MV-4-11 (cell line): ENCODE measurements around the gene CACNB2.

ENCODE experiments used
- DNase-seq: peaks from one replicate; lab custom pipeline; 2025; lab: John Stamatoyannopoulos, UW

The CACNB2 gene

DNA sequence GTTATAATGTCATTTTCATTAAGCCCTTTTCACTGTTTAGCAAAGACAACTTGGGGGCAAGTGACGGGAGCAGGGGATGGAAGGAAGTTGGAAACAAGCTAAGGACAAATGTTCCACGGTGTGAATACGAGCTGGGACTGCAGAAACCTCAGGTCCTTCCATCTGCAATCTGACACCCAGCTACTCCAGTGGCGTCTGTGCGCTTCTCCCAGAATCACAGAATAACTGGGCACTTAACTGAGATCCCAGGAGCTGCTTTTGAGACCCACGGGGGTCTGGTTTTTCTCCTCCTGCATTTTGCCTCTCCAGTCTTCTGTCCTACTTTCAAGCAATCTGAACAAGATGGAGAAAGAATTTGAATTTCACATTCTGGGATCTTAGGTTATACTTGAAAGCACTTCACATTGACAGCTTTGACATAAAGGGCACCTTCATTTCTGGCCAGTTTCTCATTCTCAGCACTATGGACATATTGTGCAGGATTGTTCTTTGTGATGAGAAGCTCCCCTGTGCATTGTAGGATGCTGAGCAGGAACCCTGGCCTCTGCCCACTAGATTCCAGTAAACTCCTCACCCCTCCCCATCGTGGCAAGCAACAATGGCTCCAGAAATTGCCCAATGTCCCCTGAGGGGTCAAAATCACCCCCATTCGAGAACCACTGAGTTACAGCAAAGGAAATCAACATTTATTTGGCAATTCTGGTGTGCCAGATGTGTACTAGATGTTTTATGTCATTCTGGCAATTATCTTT, 194.1 kb downstream of the CACNB2 start:
- no peak for DNase-seq

GRCh38 chr10:18340496-18341051, 200.3 kb downstream of the CACNB2 start:
- DNase-seq: no peak

DNA sequence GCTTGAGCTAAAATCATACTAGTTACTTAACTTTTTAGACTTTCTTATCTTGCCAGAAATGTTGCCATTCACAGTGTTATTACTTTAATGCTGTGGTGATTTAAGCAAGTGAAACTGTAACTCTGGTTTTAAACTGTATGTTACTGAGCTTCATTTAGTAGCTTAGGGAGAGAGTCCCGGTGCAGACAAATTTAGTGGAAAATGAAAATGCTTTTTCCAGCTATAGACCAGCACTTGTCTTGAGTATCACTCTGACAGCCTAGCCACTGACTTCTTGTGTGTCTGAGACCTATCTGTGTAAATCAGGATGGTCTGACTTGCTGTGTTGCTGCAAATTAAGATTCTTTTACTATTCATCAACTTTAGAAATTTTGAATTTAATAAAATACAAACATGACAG, 200.8 kb downstream of the CACNB2 start:
- DNase-seq: no peak

GRCh38 chr10:18343573-18343972, 203.3 kb downstream of the CACNB2 start:
- DNase-seq: no peak

DNA sequence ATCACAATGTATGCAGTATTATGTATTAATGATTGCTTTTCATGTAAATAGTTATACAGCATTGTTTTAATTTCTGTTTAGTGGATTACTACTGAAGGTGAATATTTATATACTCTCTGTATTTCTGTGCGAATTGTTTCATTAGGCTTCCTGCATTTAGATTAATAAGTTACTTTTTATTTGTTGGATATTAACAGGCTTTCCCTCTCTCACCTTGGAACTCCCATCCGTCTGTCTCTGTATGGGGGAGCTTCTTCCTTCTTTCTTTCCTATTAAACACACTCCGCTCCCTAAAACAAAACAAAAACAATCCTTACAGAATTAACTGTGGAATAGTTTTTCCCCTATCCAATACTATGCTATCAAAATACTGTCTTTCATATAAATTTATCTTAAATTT, 205.1 kb downstream of the CACNB2 start:
- no peak for DNase-seq

- DNase-seq: no peak
Measured at GRCh38 chr10:18350340-18350739, 210.1 kb downstream of the CACNB2 start.

GRCh38 chr10:18351421-18351820, 211.2 kb downstream of the CACNB2 start:
- no peak for DNase-seq

DNA sequence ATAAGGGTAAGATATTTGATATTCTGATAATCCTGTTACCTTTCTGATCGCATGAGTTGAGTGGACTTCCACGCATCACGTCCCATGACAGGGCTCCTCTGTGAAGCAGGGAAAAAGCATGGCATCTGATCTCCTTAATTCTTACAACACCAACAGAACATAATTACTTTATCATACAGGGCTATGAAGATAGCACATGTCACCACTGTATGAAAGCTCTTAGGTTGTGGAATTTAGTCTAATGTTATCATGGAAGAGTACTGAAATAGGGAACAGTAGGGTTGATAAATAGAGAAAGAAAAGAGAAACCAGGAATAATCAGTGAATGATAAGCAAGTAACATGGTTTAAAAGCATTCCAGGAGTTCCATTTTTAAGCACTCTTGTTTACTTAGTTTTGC, 212.0 kb downstream of the CACNB2 start:
- no peak for DNase-seq

- DNase-seq: no peak
Measured at GRCh38 chr10:18359812-18360211, 219.6 kb downstream of the CACNB2 start.

GRCh38 chr10:18362892-18363291, 222.7 kb downstream of the CACNB2 start:
- DNase-seq: no peak

DNA sequence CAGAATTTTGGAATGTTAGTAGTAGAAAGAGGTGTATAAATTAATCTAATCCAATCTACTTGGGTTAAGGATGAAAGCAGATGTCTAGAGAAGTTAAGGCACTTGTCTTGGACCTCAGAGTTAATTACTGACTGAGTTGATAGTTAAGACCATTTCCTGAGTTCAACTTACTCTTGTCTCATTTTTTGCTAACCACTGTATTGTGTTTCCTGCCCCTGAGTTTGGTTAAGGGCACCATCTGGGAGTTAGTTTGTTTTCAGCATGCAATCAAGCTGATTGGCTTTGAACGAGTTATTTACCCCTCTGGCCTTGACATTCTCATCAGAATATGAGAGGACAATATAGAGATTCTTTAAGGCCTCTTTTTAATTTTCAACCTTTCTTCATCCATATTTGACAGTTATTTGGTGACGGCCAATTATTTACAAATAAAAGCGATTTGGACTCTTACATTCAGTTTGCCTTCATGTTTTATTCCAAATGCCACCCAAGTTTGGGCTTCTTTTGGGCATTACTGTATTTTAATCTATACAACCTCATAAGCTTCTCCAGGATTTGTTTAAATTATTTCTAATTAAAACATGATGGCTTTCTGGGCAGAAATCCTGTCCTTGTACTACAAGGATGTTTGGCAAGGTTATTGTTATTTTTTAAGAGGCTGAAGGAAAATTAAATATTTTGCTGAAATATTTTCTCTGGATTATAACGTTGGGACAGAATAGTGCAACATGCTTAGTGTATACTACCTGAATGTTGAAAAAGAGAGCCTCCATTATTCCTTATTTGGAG, 225.0 kb downstream of the CACNB2 start:
- no peak for DNase-seq

DNA sequence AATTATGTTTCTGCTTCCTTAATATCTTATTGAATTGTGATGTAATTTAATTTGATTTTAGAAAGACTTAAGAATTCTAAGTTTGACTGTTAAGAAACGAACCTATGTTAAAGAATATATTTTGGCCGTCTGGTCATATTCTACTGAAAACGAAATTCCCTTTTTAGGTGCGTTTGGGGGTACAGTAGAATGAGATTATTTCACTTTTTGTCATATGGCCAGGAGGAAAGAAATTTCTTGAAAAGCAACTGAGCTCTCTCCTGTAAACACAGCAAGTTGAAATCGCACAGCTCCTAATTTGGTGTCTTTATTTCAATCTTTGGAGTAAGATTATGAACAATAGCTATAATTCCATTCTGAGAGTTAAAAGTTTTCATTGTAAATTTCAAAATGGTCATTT, 227.6 kb downstream of the CACNB2 start:
- DNase-seq: no peak

DNA sequence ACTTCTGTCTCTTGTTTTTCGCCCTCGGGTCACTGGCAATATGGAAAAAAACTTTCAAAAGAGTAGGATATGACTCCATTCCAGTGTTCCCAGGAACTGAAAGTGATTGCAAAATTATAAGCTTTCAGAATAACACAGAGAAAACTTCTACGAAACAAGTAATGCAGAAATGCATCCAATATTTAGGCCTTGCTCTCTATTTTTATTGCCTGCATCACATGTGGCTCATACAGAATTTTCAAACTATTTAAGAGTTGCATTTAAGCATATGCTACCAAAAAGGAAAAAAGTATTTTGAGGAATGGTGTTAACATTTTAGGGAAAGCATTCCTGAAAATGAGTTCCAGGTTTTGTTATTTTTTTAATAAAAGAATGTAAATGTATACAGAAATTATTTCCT, 228.0 kb downstream of the CACNB2 start:
- peak; percentile 38 for DNase-seq

GRCh38 chr10:18368682-18369081, 228.5 kb downstream of the CACNB2 start:
- DNase-seq: peak; percentile 16

DNA sequence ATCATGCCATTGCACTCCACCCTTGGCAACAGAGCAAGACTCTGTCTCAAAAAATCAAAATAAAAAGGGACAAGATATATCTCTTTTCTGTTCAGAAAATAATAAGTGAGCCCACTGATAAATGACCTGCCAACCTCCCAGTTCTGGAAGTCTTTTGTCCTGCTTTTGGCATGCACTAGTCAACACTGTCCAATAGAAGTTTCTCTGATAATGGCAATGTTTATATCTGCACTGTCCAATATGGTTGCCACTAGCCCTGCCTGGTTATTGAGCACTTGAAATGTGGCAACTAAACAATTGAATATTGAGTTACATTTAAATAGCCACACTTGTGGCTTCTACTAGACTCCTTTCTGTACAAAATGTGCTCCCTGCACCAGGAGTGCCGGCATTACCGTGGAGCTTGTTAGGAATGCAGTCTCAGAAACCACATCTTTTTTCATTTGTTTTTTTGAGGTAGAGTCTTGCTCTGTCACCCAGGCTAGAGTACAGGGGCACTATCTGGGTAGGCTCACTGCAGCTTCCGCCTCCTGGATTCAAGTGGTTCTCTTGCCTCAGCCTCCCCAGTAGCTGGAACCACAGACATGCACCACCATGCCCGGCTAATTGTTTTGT, 229.7 kb downstream of the CACNB2 start:
- no peak for DNase-seq

GRCh38 chr10:18376650-18377049, 236.4 kb downstream of the CACNB2 start:
- DNase-seq: no peak

DNA sequence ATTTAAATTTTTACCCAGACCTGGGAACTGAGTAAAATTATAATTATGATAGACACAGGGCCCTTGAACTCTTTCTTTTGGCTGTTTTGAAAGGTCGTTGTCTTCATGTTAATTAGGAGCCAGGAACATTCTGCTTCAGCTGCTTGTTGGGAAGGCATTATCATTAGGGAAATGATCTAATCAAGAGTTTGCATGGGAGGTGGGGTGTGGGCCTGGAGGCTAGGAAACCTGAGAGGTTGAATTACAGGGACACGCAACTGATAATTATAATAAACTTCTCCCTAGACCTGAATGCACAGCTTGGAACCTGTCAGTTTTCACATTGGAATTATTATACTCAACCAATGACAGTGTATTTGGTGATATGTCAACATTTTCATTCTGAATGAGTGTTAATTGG, 237.7 kb downstream of the CACNB2 start:
- DNase-seq: no peak

DNA sequence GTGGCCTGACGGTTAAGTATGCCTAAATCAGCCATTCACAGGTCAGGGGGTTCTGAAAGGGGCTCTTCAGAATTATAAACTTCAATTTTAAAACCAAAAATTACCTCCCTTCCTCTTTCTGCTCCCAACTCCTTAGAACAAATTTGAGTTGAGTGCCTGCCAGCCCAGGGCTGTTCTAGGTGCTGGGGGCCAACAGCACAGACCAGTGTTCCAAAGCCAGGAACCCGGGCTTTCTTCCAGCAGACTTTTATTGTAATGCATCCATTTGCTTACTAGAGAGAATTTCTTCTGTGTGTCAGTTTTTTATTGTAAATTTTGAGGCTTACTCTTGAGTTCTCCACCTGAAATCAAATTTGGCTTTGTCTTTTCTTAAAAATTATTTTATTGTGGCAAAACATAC, 238.5 kb downstream of the CACNB2 start:
- DNase-seq: no peak

- DNase-seq: no peak
Measured at GRCh38 chr10:18381679-18382078, 241.5 kb downstream of the CACNB2 start.

DNA sequence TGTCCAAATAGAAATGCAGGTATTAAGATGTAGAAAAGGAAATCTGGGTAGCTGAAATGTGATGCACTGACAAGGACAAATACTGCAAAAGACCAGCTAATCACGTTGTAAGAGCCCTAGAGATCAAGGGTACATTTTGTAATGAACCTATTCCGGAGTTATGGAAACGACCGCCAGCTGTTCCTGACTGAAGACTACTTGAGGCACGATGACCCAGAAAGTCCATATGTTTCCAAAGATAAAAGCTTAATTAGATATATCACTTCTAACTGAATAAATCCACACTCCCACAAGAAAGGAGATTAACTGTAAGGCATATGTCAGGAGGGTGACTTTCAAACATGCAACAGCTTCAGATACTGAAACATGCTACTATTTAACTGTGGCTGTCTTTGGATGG, 257.7 kb downstream of the CACNB2 start:
- DNase-seq: no peak

GRCh38 chr10:18399158-18399557, 258.9 kb downstream of the CACNB2 start:
- no peak for DNase-seq

DNA sequence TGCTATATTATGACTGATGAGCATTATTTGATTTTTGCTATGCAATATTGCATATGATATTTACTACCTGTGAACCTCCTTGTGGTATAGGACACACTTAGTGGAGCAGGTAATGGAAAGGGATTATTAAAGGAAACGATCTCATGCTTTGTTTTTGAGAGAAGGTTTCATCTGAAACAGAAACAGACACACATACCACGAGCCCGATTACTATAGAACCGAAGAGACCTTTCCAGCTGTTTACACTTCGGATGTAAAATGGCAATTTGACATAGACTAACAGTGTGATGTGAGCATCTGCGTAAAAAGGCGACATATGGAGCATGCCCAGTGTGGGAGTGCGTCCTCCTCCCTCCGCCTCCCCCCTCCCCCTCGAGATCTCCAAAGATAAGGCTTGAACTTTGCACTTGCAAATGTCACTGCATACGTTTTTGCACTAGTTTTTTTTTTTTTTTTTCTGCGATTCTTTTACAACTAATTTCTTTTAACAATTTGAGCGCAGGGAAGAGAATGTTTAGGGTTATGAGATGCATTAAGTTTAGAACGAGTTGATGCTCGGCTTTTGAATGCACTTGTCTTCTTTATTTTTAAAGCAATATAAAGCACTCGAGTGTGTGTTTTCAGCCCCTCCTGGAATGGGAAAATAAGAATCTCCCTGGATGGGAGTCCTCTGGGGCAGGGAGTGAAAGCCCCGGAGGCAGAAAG, 260.1 kb downstream of the CACNB2 start:
- DNase-seq: no peak
